Activated CD8-positive, alpha-beta memory T cell treated with anti-CD3 and anti-CD28 coated beads, Interleukin-2, amount 50 U/mL, for 4 hours (primary cell): Measurements from ENCODE around the gene DLGAP4.
"Not testable (repeated sequence)": the region's sequence is repeated elsewhere in the genome, so short reads cannot be mapped to it uniquely, and the experiment has no call there.

Source experiments
- DNase-seq: peaks from one replicate; pipeline ENCODE4 v3.0.0-alpha.2; 2020

The DLGAP4 gene

DNA sequence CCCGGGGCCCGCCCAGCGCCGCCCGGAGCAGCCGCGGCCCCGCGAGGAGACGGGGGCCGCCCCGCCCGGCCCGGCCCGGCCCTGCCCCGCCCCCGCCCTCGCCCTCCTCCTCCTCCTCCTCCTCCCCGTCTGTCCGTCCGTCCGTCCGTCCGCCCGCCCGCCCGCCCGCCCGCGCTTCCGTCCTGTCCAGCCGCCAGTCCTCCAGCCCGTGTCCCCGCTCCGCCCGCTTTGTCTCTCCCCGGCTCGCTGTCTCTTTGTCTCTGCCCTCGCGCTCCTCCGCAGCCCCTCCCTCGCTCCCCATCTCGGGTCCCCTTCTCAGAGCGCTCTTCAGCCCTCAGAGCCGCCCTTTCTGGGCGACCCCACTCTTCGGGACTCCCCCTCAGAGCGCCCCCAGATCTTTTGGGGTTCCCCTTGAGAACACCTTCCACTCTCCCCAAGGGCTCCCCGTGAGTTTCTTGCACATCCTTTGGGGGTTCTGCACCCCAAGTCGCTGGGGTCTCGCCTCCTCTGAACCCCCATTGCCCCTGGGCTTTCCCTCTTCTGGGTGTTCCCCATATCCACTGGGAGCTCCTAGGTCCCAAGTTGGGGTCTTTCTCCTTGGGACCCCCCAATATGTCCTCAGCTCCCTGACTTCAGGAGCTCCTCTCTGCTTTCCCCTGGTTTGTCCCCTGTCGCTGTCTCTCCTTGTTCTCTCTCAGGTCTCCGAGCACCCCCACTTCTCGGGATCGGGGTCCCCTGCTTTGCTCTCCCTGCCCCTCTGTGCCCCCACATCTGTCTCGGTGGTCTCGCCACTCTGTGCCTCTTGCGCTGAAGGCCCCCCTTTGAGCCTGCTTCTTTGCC lies 155.7 kb downstream of the DLGAP4 start:
- DNase-seq: peak; percentile 47

DNA sequence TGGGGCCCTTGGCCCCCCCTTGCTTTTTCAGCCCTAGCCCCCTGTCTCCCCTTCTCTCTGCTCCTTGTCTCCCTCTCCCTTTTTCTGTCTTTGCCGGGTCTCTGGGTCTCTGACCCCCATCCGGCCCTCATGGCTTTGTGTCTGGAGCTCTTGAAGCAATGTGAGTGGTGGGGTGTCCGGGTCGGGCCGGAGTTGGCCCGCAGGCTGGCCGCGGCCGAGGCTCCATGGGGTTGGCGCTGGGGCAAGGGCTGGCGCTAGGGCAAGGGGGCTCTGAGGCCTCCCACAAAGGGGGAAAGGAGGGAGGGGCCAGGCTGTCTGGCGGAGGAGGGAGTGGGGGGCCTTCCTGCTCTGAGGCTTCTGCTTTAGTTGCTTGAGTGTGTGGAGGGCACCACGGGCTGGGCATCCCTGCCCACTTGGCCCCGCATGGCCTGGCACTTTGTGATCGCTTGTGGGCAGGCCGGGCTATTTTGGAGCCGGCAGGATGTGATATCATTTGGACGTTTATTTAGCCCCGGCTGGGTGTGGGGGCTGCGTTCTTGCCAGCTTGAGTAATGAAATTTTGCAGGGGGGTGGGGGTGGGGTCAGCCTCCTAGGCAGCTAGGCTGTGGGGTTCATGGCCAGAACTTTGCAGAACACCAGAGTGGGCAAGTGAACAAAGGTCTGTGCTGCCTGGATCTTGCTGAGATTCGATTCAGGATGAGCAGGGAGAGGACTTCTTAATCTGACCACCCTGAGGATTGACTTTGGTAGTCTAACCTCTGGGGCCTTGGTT lies 156.5 kb downstream of the DLGAP4 start:
- no peak for DNase-seq

DNA sequence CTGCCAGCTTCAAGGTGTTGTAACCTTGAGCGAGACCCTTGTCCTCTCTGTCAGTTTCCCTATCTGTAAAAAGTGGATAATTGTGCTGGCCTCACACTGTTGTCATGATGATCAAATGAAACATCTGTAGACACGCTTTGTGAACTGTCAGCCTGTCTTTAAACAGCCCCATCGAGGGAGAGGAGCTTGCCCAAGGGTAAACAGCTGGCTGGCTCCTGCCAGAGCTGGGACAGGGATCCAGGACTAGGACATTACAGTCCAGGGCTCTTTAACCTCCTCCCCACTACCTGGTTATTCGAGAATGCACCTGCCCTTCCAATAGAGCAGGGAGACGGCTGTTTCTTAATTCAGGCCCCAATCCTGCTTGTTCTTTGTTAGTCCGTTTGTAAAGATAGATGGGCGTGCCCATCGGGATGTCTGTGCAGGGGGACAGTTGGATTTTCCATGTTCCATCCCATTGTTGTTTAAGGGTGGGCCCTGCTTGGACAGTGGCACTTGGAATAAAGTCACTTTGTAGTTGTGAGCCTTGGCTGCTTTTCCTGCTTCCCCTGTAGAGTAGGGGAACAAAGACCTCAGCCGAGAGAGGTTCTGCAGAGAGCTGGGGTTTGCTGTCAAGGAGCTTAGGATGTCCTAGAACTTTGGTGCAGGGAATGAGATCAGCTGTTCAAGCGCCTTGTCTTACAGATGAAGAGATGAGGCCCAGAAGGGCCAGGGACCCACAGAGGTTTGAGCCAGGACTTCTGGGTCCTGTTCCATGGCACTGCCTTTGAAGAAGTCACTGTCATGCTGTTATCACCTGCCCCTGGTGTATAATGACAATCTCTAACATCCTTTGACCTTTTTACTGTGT lies 157.3 kb downstream of the DLGAP4 start:
- DNase-seq: no peak

DNA sequence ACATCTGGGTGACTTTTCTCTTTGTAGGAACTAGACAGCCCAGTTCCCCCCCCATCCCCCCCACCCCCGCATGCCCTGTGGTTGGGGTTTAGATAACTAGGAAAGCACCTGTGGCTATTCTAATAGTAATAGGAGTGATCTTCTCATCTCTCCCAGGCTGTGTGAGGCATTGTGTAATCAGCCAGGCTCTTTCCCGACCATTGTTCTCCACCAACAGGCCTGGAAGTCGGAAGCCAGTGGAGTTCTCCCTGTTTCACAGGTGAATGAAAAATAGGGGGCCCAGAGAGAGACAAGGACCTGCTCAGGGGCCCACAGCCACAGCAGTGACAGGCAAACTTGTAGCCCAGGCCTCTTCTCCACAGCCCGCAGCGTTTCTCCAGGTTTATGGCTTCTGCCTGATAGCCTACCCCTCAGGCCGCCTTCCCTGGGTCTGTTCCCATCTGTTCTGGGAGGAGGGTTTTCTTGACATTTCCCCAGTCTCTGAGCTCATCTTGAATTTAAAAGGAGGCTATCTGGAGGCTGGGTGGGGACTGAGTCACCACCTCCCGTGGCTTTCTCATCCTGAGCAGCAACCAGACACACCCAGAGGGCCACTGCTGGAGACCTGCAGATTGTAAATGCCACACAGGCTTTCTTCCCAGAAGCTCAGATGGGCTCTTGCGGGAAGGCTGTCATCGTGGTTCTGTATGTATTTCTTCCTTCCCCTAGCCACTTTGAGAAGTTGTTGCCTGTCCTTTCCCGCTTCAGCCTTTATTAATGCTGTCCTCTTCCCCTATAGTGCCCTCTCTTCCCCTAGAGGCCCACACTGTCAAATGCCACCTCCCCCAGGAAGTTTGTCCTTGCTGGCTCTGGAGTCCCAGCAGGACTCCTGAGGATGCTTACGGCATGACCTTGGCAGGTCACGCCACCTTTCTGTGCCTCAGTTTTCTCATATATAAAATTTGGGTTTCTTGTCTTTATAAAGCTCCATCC lies 159.3 kb downstream of the DLGAP4 start:
- peak; percentile 51 for DNase-seq

DNA sequence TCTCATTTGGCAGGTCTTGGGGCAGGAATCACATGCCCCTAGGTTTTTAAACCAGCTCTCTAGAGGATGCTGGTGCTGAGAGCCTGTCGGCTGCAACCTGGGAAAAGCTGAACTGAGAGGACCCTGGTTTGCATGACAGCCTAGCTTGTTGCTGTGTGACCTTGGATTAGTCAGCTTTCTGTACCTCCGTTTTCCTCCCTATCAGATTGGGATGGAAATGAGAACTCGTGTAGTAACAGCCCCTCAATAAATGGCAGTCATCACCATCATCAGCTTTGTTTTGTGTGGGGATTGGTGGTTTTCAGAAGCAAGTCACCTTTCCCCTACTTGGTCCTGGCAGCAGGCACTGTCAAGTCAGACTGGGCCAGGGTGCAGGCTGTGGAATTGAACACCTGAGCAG lies 159.9 kb downstream of the DLGAP4 start:
- DNase-seq: no peak

DNA sequence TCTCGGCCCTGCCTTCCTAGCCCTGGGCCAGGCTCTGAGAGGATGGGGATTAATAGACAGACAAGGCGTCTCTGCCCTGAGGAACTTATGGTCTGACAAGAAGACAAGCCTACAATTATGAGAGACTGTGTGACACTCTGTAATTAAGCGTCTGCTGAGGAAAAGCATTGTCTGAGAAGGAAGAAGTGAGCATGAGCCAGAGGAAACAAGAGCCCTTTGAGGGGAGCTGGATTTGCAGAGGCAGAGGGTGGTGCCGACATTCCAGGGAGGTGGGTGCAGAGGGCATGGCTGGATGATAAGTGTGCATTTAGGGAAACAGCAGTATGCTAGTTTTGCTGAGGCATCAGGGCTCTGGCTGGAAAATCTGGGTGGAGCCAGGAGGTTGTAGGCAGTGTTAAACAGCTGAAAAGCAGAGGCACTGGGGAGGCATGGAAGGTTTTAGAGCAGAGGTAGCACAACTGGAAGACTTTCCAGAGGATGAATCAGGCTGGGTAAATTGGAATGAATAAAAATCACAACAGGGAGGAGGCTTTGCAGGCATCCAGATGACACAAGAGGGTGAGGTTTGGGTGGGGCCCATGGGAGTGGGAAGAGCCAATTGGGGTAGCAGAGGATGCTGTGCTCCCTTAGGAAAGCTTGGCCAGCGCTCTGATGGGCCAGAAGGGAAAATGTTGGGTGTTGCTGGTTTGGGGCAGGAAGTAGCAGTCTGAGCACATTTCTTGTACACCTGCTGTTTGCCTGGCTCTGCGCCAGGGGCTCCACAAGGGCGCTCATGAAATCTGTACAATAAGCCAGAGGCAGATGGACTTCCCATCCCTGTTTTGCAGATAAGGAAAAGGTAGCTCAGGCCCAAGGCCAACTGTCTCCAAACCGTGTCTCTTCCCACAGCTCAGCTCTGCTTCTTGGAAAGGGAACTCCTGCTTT lies 161.2 kb downstream of the DLGAP4 start:
- DNase-seq: peak; percentile 39

DNA sequence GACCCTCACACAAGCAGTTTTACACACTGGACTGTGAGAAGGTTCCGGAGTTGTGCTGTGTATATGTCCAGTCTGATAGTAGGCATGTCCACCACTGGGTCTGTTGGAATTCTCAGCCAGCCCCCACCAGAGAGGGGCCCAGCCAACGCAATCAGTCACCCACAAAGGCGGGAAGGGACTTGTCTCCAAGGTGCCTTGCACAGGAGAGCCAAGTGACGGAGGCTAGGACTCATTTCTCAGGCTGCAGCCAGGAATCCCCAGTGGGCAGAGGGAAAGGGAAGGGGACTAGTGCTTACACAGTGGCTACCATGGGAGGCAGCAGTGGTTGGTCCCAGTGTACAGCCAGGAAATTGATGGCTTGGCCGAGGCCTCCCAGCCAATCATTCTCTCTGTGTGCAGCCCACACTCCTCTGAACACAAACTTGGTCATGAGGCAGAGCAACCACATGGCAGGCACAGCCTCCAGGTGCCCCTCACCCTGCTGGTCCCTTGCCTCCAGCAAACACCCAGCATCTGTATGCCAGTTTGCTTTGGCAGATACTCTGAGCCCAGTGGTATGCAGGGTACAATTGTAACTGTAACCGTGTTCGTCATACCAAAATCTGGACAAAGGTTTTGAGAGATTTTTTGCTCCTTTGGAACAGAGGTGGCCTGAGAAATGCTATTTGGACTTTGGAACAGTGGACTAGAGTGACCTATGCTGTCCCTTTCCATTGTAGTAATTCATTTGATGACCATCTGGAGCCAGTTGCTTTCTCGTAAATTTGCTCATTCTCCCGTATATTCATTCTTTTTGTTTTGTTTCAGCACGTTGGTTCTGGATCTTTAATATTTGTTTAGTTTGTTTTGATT lies 162.2 kb downstream of the DLGAP4 start:
- DNase-seq: no peak

DNA sequence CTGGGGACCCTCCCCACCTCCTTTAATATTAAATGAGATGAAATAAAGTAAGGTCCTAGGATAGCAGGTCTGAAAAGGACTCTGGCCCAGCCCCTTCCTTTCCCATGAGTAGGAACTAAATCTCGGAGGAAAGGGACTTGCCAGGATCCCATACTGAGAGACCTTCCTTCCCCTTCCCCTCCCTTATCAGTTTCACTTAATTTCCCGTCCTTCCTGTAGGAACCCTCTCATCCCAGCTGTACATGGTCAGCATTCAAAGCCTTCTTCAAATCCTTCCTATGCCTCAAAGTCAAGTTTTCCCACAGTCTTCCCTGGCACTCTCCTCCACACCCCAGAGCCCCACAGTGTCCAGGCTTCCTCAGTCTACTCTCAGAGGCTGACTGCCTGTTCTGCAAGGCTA lies 163.8 kb downstream of the DLGAP4 start:
- no peak for DNase-seq

DNA sequence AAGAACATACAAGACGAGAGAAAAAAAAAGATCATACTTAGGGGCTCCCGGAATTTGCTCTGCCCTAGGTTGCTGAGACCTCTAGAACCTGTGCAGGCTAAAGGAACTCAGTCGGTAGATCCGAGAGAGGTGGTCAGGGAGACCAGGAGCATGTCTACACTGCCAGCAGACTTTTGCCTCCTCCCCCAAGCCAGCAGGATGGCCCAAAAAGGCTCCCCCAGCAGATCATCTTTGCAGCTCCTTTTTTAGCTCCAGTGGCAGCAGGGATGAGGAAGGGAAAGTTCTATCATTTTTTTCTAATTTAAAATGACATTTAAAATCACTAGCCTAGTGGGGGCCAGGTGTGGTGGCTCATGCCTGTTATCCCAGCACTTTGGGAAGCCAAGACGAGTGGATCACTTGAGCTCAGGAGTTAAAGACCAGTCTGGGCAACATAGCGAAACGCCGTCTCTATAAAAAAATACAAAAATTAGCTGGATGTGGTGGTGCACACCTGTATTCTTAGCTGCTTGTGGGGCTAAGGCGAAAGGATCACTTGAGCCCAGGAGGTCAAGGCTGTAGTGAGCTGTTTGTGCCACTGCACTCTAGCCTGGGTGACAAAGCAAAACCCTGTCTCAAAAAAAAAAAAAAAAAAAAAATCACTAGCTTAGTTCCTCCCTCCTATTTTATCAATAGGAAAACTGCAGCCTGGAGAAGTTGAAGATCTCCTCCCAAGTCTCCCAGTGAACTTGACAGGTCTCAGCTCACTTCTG lies 165.9 kb downstream of the DLGAP4 start:
- DNase-seq: no peak

DNA sequence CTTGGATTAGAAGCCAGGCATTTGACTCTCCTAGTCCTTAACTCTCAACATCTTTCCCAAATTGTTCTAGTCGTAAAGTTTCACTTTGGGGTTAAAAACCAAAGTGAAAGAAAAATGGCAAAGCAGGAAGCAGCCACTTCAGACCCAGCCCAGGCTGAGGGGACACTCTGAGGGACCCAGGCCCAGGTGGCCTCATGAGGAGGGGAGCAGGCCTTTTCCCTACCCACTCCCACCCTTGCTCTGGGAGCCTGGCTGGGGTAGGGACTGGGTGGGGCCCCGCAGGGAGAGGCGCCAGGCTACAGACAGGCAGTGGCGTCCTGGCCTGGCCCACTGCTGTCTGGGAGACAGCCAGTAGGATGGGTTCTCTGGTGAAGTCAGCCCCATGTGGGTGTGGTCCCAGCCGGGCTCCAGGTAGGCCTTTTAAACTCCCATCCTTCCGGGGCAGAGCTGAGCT lies 166.5 kb downstream of the DLGAP4 start:
- DNase-seq: no peak

DNA sequence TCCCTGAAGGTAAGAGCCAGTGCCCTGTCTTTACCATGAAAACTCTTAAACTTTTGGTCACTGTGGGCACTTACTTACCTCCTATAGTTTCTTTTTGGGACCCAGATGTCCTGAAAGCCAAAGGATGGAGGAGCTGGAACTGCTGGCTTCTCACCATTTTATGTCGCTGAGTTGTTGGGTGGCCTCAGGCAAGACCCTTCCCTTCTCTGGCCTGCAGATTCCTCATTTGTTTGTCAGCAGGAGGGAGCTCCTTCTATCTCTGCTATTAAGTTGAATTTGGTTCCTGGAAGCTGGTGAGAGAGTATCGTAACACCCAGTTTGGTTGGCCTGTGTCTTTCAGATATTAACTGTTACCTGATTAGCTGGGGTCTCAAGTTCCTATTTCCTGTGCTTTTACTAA lies 167.0 kb downstream of the DLGAP4 start:
- no peak for DNase-seq

DNA sequence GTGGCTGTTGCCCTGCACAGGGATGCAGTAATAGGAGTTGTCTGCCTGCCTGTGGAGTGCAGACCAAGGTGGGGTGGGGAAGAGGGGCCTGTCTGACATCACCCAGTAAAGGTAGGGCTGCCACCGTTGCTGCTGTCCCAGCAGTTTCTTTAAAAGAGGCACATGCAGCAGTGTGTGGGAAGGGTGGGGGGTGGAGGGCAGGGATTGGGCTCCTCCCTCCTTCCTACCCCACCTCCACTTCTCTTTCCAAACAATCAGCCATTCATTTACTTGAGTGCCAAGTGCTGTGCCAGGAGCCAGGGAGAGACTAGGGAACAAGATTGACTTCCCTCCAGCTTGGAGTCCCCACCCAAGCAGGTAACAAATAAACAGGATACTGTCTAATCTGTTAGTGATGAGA lies 168.4 kb downstream of the DLGAP4 start:
- DNase-seq: no peak

DNA sequence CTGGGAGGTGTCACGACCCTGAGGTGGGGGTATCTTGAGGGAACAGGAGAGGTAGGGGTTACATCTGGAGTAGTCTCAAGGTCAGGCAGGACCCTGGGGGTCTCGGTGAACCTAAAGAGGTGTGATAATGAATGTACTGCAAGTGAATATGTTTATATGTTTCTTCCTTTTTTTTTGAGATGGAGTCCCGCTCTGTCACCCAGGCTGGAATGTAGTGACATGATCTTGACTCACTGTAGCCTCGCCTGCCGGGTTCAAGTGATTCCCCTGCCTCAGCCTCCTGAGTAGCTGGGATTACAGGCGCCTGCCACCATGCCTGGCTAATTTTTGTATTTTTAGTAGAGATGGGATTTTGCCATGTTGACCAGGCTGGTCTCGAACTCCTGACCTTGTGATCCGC lies 168.9 kb downstream of the DLGAP4 start:
- DNase-seq: not testable (repeated sequence)

DNA sequence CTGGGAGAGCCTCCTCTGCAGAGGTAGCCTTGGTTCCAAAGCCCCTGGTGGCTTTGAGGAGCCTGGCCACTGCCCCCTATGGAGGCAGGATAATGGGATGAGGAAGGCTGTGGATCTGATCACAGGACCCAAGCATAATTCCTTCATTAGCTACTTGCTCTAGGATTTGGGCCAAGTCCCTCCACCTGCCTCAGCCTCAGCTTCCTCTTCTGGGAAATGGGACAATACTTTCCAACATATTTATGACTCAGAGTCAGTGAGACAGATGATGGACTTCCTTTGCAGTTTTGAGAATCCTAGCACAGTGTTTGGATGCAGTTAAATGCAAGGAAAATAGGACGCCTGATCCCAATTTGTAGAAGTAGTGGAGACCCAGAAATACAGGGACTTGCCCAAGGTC lies 171.3 kb downstream of the DLGAP4 start:
- DNase-seq: no peak

DNA sequence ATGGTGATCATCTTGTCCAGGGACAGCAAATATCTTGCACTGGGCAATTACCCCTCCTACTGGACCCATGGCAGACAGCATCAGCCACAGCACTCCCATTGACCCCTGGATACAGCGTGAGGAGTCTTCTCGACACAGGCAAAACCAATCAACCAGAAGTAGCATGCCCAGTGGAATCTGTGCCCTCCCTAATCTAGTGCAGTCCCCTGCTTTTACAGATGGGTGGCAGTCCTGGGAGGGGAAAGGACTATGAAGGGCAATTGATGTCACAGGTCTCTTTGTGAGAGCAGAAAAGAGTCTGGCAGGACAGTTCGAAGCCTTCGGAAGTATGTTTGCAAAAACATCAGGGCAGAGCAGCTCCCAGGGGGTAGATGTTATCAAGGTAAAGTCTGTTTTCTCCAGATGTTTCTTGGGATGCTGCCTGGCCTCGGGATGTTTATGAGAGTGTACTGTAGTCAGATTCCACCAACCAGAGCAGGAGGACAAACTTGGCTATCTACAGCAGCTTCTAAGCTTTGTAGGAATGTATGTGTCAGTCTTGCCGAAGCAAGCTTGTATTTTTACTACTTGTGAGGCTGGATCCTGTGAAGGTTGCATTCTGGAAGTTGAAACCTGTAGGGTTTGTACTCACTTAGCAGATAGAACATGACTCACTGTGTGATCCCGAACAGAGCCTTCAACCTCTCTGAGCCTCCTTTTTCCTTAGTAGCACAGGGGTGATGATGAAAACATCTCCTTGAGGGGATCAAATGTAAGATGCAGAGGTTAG lies 172.2 kb downstream of the DLGAP4 start:
- DNase-seq: no peak

DNA sequence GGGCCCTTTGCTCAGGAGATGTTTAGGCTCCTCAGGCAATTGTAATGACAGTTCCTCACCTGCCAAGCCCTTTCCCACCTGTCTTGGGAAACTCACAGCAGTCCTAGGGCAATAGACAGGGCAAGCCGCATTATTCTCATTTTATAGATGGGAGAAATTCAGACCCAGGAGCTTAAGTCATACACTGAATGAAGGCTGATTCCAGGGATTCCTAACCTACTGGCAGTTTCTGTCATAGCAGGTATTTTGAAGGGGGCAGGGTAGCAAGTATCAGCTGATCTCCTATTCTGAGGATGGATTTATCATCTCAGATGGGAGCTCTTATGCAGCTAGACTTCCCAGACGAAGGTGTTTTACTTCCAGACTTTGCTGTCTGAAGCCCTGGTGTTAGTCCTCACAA lies 173.8 kb downstream of the DLGAP4 start:
- no peak for DNase-seq

DNA sequence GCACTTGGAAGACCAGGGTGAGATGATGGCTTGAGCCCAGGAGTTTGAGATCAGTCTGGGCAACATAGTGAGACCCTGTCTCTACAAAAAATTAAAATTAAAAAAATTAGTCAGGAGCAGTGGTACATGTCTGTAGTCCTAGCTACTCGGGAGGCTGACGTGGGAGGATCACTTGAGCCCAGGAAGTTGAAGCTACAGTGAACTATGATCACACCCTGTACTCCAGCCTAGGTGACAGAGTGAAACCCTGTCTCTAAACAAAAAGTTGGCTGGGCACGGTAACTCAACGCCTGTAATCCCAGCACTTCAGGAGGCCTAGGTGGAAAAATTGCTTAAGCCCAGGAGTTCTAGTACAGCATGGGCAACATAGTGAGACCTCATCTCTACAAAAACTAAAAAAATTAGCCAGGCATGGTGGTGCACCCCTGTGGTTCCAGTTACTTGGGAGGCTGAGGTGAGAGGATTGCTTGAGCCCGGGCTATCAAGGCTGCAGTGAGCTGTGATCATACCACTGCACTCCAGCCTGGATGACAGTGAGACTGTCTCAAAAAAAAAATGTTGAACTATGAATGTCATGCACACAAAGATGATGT lies 174.4 kb downstream of the DLGAP4 start:
- no peak for DNase-seq
